Measurements from ENCODE around the gene SPATC1L.
A peak's percentile ranks its signal among the peaks of the same experiment; 100 is the strongest.

The SPATC1L gene

GRCh38 chr21:46131838-46132651, 52.2 kb downstream of the SPATC1L start:
- DNase-seq (ENCODE audit: low read depth): no peak

- DNase-seq (ENCODE audit: low read depth): no peak
Observed at GRCh38 chr21:46131588-46131837, 52.7 kb downstream of the SPATC1L start.

- DNase-seq (ENCODE audit: low read depth): no peak
Observed at GRCh38 chr21:46130831-46131587, 53.2 kb downstream of the SPATC1L start.

- DNase-seq (ENCODE audit: low read depth): no peak
Observed at GRCh38 chr21:46129846-46130651, 54.2 kb downstream of the SPATC1L start.

GRCh38 chr21:46128933-46129571, 55.2 kb downstream of the SPATC1L start:
- no peak for DNase-seq (ENCODE audit: low read depth)

GRCh38 chr21:46128106-46128932, 55.9 kb downstream of the SPATC1L start:
- DNase-seq (ENCODE audit: low read depth): no peak

GRCh38 chr21:46127239-46128105, 56.8 kb downstream of the SPATC1L start:
- no peak for DNase-seq (ENCODE audit: low read depth)

- DNase-seq (ENCODE audit: low read depth): no peak
Observed at GRCh38 chr21:46126309-46127238, 57.7 kb downstream of the SPATC1L start.

- no peak for DNase-seq (ENCODE audit: low read depth)
Observed at GRCh38 chr21:46125846-46126301, 58.4 kb downstream of the SPATC1L start.

- no peak for DNase-seq (ENCODE audit: low read depth)
Observed at GRCh38 chr21:46124926-46125845, 59.1 kb downstream of the SPATC1L start.

- no peak for DNase-seq (ENCODE audit: low read depth)
Observed at GRCh38 chr21:46124083-46124925, 60.0 kb downstream of the SPATC1L start.

GRCh38 chr21:46122758-46123683, 61.2 kb downstream of the SPATC1L start:
- no peak for DNase-seq (ENCODE audit: low read depth)

- peak; percentile 89 for DNase-seq (ENCODE audit: low read depth)
Observed at GRCh38 chr21:46122237-46122671, 62.0 kb downstream of the SPATC1L start.

- DNase-seq (ENCODE audit: low read depth): no peak
Observed at GRCh38 chr21:46121286-46122221, 62.7 kb downstream of the SPATC1L start.

Measured in EH (cell line).